Fibroblast of the conjunctiva (primary cell): ENCODE results near the gene THOC2.
"Not testable (repeated sequence)": the region's sequence is repeated elsewhere in the genome, so short reads cannot be mapped to it uniquely, and the experiment has no call there.

Experiments used
- DNase-seq: peaks from one replicate; pipeline ENCODE4 v3.0.0-alpha.2; 2010; ENCODE audit warnings: low read depth

The THOC2 gene

GRCh38 chrX:123675154-123675553, 57.7 kb downstream of the THOC2 start:
- no peak for DNase-seq

GRCh38 chrX:123673813-123674212, 59.0 kb downstream of the THOC2 start:
- no peak for DNase-seq

- no peak for DNase-seq
Observed at GRCh38 chrX:123665197-123665596, 67.7 kb downstream of the THOC2 start.

GRCh38 chrX:123664467-123665167, 68.2 kb downstream of the THOC2 start:
- not testable (repeated sequence) for DNase-seq

- not testable (repeated sequence) for DNase-seq
Observed at GRCh38 chrX:123663720-123664119, 69.1 kb downstream of the THOC2 start.

GRCh38 chrX:123656507-123656906, 76.3 kb downstream of the THOC2 start:
- not testable (repeated sequence) for DNase-seq

GRCh38 chrX:123648811-123649181, 84.1 kb downstream of the THOC2 start:
- not testable (repeated sequence) for DNase-seq

GRCh38 chrX:123648028-123648810, 84.6 kb downstream of the THOC2 start:
- peak; percentile 17 for DNase-seq

GRCh38 chrX:123647244-123647643, 85.6 kb downstream of the THOC2 start:
- no peak for DNase-seq

GRCh38 chrX:123629502-123629901, 103.3 kb downstream of the THOC2 start:
- DNase-seq, result no peak

GRCh38 chrX:123626962-123627361, 105.9 kb downstream of the THOC2 start:
- no peak for DNase-seq

GRCh38 chrX:123625952-123626351, 106.9 kb downstream of the THOC2 start:
- no peak for DNase-seq

GRCh38 chrX:123625477-123625876, 107.4 kb downstream of the THOC2 start:
- no peak for DNase-seq

GRCh38 chrX:123617007-123617406, 115.8 kb downstream of the THOC2 start:
- no peak for DNase-seq

- DNase-seq, result no peak
Observed at GRCh38 chrX:123610915-123611314, 121.9 kb downstream of the THOC2 start.

GRCh38 chrX:123607806-123608205, 125.0 kb downstream of the THOC2 start:
- DNase-seq, result no peak

- DNase-seq, result no peak
Observed at GRCh38 chrX:123607270-123607669, 125.6 kb downstream of the THOC2 start.

GRCh38 chrX:123603491-123603890, 129.4 kb downstream of the THOC2 start:
- no peak for DNase-seq

- DNase-seq, result no peak
Observed at GRCh38 chrX:123601437-123601836, 131.4 kb downstream of the THOC2 start.

GRCh38 chrX:123600181-123600580, 132.7 kb downstream of the THOC2 start:
- no peak for DNase-seq

- DNase-seq, result no peak
Observed at GRCh38 chrX:123590842-123591486, 141.9 kb downstream of the THOC2 start.

- DNase-seq, result no peak
Observed at GRCh38 chrX:123588723-123589122, 144.1 kb downstream of the THOC2 start.

GRCh38 chrX:123581586-123581985, 151.3 kb downstream of the THOC2 start:
- no peak for DNase-seq
